Measurements from ENCODE around the gene FAM53A. TPM values are rescaled to one million over a fixed set of nuclear protein-coding genes. Genes with fewer than 3 reads are reported as not detected.

FAM53A gene
- total RNA-seq, 2 experiments from 2014 or later, result 1.4 to 1.8 TPM

GRCh38 chr4:1708581-1708980 is 24.5 kb upstream of the FAM53A start:
- no peaks in the 10 kb centered on the region for H3K9me2 ChIP-seq (ENCODE audit: insufficient read depth, low read length)
- peak overlapping the region; percentile 11 for H3K27ac ChIP-seq (ENCODE audit: low read depth, low read length, poor library complexity, severe bottlenecking)
- intact Hi-C loops (cut with micrococcal nuclease; ENCODE audit: unreplicated experiment), result loop anchor here (2.0 kb wide), 1 partner anchor 18 kb away; no protein-coding TSS in a partner anchor
- no peaks in the 10 kb centered on the region for H3K9me3 ChIP-seq (ENCODE audit: low read length)
- H3K4me1 ChIP-seq (ENCODE audit: insufficient read depth, low read length, poor library complexity, severe bottlenecking), result peaks cover 28% of the 10 kb centered on the region
- TF ChIP-seq EZH2phosphoT487 (IDR thresholded peaks at IDR 0.05; ENCODE audit: borderline replicate concordance, low read depth, low read length) (no peak), CTCF (conservative IDR thresholded peaks at IDR 0.05; ENCODE audit: low read length) (no peak)
- peak overlapping the region; percentile 91 for H3K4me2 ChIP-seq (ENCODE audit: low read length)
- no peak overlapping the region for H2AFZ ChIP-seq (ENCODE audit: low read length)
- peak overlapping the region; percentile 86 for H3K4me3 ChIP-seq (ENCODE audit: low read depth, low read length, poor library complexity, severe bottlenecking)
- DNase-seq (ENCODE audit: low spot score), result no peak
- BruUV-seq (replicated peaks), result TSS peak; percentile 31
- CTCF ChIA-PET (ENCODE audit: unreplicated experiment), result interaction anchor here (1.1 to 1.7 kb wide), 2 partner anchors 15 kb away, joined by 3 read pairs; no protein-coding TSS in a partner anchor
- peaks cover 49% of the 10 kb centered on the region for H4K20me1 ChIP-seq (ENCODE audit: insufficient read depth, low read length)
- peaks cover 82% of the 10 kb centered on the region for H3K36me3 ChIP-seq (ENCODE audit: insufficient read depth, low read length)
- POLR2A ChIA-PET, result interaction anchor here (1.1 to 2.3 kb wide), 3 partner anchors 11 to 17 kb away, joined by 5 to 16 read pairs (median 7); partner anchors contain the start of genes TACC3 and TMEM129
- peaks cover 90% of the 10 kb centered on the region for H3K79me2 ChIP-seq (ENCODE audit: insufficient read depth, low read depth, low read length)

- POLR2A ChIA-PET, result no interaction called here
- Histone ChIP-seq H3K4me1 (ENCODE audit: insufficient read depth, low read length, poor library complexity, severe bottlenecking) (peaks cover 28% of the 10 kb centered on the region), H4K20me1 (ENCODE audit: insufficient read depth, low read length) (peaks cover 61% of the 10 kb centered on the region), H3K79me2 (ENCODE audit: insufficient read depth, low read depth, low read length) (peaks cover 97% of the 10 kb centered on the region), H3K4me2 (ENCODE audit: low read length) (no peak overlapping the region), H3K27ac (ENCODE audit: low read depth, low read length, poor library complexity, severe bottlenecking) (no peak overlapping the region), H3K9me3 (ENCODE audit: low read length) (no peaks in the 10 kb centered on the region), H3K36me3 (ENCODE audit: insufficient read depth, low read length) (peaks cover 94% of the 10 kb centered on the region), H2AFZ (ENCODE audit: low read length) (no peak overlapping the region), H3K4me3 (ENCODE audit: low read depth, low read length, poor library complexity, severe bottlenecking) (no peak overlapping the region), H3K9me2 (ENCODE audit: insufficient read depth, low read length) (no peaks in the 10 kb centered on the region)
- intact Hi-C loops (cut with micrococcal nuclease; ENCODE audit: unreplicated experiment), result no loop called here
- DNase-seq (ENCODE audit: low spot score), result no peak
- TF ChIP-seq CTCF (conservative IDR thresholded peaks at IDR 0.05; ENCODE audit: low read length), result no peak
- TF ChIP-seq EZH2phosphoT487 (IDR thresholded peaks at IDR 0.05; ENCODE audit: borderline replicate concordance, low read depth, low read length), result no peak
- BruUV-seq (replicated peaks), result no TSS peak
- CTCF ChIA-PET (ENCODE audit: unreplicated experiment), result no interaction called here
These were observed 22.2 kb upstream of the FAM53A start for GRCh38 chr4:1706358-1706757.

GRCh38 chr4:1705732-1706131 is 21.6 kb upstream of the FAM53A start:
- TF ChIP-seq EZH2phosphoT487 (IDR thresholded peaks at IDR 0.05; ENCODE audit: borderline replicate concordance, low read depth, low read length) (no peak), CTCF (conservative IDR thresholded peaks at IDR 0.05; ENCODE audit: low read length) (no peak)
- H3K79me2 ChIP-seq (ENCODE audit: insufficient read depth, low read depth, low read length), result peaks cover 97% of the 10 kb centered on the region
- no peak for DNase-seq (ENCODE audit: low spot score)
- no peak overlapping the region for H2AFZ ChIP-seq (ENCODE audit: low read length)
- POLR2A ChIA-PET, result no interaction called here
- H4K20me1 ChIP-seq (ENCODE audit: insufficient read depth, low read length), result peaks cover 57% of the 10 kb centered on the region
- CTCF ChIA-PET (ENCODE audit: unreplicated experiment), result no interaction called here
- no peak overlapping the region for H3K4me2 ChIP-seq (ENCODE audit: low read length)
- no peak overlapping the region for H3K27ac ChIP-seq (ENCODE audit: low read depth, low read length, poor library complexity, severe bottlenecking)
- no TSS peak for BruUV-seq (replicated peaks)
- intact Hi-C loops (cut with micrococcal nuclease; ENCODE audit: unreplicated experiment), result no loop called here
- no peaks in the 10 kb centered on the region for H3K9me3 ChIP-seq (ENCODE audit: low read length)
- H3K36me3 ChIP-seq (ENCODE audit: insufficient read depth, low read length), result peaks cover 94% of the 10 kb centered on the region
- no peak overlapping the region for H3K4me3 ChIP-seq (ENCODE audit: low read depth, low read length, poor library complexity, severe bottlenecking)
- peaks cover 28% of the 10 kb centered on the region for H3K4me1 ChIP-seq (ENCODE audit: insufficient read depth, low read length, poor library complexity, severe bottlenecking)
- no peaks in the 10 kb centered on the region for H3K9me2 ChIP-seq (ENCODE audit: insufficient read depth, low read length)
